Measurements from ENCODE around the gene LRP10.
A peak's percentile ranks its signal among the peaks of the same experiment; 100 is the strongest.

The LRP10 gene

DNA sequence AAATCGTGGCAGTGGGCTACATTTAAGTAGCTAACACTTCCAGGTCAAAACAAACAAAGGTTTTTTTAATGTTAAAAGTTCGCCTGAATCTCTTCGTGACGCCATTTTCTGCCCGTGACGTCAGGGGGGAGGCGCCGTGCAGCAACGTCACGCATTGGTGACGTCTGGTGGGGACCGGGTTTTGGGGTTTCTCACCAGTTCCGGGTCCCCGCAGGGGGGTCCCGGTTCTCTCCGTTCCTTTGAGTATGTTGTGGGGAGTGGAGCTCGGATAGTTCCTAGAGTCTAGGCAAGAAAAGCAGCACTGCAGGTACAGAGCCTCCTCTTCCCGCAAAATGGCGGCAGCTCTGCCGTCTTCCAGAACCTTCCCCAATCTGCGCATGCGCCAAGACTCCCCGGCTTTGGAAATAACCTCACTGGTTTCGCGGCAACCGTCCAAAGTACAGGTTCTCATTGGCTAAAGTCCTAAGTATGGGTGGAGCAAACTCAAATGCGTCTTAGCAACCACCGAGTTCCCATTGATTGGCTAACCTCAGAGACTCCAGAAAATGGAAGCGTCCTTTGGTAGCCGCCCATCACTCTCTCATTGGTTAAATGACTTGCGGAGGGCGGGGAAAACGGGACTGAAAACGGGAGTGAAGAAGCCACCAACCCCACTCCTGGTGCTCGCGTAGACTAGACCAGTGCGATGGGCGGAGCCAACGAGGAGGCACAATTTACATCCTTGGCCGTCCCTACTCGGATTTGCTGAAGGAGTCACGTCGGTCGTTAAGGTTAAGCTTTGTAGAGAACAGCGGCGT lies 47.5 kb downstream of the LRP10 start, which contains the start of gene RBM23:
RBM23 (minus strand) TSS at position 346 of the 797 bp plus-strand sequence.
- DNase-seq (ENCODE audit: low read depth in 2 of 2) = peak; percentile 96 to 98

DNA sequence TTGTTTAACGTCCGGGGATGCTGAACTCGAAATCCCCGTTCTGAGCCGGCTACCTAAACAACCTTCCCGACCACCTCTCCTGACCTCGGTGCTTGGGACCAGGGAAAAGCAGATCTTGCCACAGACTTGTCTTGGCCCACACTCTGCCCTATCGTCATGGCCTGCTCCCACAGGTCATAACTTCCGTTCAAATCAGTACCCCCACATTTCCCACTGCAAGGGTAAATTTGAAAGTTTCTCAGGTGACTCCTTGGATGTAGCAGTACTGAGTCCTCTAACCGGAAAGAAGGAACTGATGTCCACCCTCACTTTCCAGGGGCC lies 48.0 kb downstream of the LRP10 start:
- DNase-seq (ENCODE audit: low read depth in 2 of 2) = no peak

DNA sequence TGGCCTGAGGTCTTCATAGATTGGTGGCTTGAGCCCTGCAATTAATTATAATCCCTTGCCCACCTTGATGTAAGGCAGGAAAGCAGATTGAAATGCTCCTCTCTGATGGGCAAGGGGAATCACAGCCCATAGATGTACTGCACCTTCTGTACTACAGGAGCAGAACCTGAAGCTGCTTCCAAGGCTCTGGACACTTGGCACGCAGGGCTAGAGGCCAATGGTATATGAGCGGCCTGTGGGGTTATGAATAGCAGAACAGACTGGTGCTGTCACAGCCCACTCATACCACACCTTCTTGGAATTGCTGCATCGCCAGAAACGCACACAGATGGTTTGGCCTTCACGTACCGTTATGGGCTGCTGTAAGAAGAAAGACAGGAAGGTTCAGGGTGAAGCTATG lies 49.2 kb downstream of the LRP10 start:
- no peak for DNase-seq (ENCODE audit: low read depth in 2 of 2)

DNA sequence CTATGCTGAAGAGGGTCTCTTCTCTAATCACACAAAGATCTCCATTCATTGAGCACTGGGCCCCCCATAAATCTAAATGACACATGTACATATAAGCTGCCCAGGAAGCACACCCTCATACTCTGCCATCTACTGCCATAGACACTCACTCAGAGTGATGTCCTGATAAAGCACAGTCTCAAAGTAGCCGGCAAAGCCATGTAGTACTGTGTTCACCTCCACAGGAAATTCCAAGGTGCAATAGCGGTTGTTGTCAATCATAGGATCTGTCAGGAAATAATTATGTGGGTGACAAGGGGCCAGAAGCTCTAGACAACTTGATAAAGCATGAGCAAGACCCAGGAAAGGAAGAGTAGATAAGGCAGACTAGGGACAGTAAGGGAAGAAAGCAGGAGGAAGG lies 50.8 kb downstream of the LRP10 start:
- DNase-seq (ENCODE audit: low read depth in 2 of 2) = no peak

DNA sequence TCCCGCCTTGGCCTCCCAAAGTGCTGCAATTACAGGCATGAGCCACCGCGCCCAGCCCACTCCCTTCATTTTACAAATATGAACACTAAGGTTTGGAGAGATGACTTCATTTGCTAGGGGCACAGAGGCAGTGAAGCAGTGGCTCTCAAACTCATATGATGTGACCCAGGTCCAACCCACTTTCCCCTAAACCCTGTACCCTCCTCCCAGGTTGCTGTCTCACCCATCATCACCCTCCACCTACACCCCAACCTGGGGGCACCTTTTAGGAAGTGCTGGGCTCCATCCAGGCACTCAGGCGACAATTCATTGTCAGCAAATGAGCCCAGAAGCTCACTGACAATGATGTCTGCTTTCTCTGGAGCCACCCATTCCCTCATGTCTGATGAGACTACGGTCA lies 52.2 kb downstream of the LRP10 start:
- DNase-seq (ENCODE audit: low read depth in 2 of 2) = no peak

DNA sequence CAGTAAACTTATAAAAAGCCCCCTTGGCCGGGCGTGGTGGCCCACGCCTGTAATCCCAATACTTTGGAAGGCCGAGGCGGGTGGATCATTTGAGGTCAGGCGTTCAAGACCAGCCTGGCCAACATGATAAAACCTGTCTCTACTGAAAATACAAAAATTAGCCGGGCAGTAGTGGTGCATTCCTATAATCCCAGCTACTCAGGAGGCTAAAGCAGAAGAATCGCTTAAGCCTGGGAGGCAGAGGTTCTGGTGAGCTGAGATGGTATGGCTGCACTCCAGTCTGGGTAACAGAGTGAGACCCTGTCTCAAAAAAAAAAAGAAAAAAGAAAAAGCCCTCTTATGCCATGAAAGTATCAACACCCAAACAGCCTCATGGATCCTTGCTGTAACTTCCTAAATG lies 54.0 kb downstream of the LRP10 start:
- DNase-seq (ENCODE audit: low read depth in 2 of 2) = no peak

DNA sequence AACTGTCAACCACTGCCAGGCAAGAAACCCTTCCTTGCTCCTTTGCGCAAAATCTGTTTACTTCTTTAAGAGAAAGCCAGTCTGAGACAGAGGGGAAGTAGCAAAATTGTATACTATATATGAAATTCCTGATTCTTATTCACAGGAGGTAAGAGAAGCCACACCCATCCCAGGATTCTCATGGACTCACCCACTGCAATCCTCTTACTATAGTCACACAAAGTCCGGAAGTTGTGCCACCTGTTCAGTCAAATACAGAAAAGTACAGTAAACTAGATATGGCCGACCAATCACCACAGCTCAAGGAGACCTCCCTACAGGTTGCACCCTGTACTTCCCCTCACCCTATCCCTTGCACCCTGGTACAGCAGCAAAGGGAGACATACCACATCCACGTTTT lies 54.8 kb downstream of the LRP10 start:
- DNase-seq (ENCODE audit: low read depth in 2 of 2) = no peak

DNA sequence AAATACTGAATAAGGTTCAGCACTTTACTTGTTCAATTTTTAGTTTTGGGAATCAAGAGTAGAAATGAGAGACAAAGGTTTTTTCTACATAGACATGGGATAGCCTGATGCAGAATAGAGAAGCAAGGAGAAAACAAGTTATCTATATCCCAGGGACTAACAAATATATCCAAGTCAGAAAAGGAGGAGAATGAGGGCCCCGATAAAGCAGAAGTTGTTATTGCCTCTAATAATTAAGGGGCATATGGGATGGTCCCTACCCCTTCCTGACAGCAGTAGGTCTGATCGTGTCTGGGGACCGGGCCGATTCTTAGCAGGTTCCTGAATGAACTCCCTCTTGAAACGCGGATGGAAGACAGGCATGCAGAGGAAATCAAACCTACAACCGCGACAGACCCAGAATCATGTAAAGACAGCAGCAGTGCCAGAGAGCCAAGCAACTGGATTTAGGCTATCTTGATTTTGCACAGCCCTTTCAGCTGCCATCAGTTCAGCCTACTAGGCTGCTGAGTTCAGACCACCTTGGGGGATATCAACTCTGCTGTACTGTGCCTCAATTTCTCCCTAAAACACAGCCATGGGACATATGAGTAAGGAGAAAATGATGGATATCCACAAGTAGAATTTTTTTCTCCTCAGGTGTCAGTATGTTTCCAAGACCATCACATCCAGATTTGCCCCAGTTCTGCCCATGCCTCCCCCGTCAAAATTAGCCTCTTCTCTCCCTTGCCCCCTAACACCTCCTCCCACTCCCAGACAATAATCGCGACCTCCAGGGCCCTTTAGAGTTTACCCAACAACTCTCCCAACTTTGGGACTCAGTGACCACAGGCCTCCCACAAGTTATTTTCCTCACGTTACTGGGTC lies 56.9 kb downstream of the LRP10 start:
- DNase-seq (ENCODE audit: low read depth in 2 of 2) = no peak

DNA sequence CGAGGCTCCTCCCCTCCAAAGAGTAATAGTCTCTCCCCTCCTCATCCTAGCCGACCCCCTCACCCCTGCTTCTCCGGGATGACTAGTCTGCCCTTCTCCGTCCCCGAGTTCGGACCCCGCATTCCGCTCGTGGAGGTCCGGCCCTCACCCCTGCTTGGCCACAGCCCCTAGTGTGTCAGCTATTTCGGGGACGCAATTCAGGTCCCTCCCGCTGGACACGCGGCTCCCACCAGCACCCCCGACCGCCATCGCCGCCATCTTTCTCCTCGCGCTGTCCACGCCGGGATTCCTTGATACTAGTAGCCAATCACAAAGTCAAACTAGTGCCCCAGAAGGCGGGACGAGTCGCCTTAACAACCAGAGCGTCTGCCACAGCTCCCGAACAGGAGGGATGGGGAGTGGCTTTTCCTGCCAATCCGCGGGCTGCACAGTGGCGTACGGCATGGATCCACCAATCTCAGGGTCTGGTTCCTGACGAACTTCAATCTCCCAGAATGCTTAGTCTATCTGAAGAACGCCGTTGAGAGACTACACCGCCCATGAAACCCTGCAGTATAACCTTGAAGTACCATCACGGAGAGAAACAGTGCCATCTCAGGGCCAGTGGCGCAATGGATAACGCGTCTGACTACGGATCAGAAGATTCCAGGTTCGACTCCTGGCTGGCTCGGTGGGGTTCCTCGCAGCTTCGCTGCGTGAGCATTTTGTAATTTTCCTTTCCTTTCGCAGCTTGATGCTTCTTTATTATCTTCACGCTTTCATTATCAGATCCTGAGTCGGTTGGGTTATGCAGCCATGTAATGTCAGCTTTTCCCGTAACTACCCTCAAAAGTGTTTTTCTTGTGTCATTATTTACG lies 57.8 kb downstream of the LRP10 start, which contains the start of gene PRMT5:
PRMT5 (minus strand) TSS at position 273 of the 857 bp plus-strand sequence; CDS start at position 258, 15 bp downstream.
- DNase-seq (ENCODE audit: low read depth in 2 of 2) = peak; percentile 95 to 96

DNA sequence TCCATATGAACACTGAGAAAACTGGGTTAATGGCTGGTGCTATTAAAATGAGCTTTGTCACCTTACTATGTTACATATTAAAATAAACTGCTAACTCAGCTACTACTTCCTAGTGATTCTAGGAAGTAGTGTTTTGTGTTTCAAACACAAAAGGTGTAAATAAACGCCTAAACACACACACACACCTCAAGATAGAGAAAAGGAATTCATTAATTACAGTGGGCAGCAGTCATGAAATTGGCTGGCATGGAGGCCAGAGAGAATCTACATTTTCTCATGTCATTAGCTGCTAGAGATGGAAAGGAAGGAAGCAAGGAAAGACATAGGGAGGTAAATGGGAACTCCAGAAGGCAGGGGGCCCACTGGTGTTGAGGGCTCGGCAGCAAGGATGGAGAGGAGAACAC lies 58.4 kb downstream of the LRP10 start:
- DNase-seq (ENCODE audit: low read depth in 2 of 2) = no peak
